ENCODE data around the gene SLC1A4.

The SLC1A4 gene

GRCh38 chr2:65064728-65065552, 75.7 kb downstream of the SLC1A4 start:
- in situ Hi-C loops (cut with MboI; ENCODE audit: low sequenced_read_pairs, unreplicated experiment), result loop anchor here (10.0 kb wide), 2 partner anchors 100 to 500 kb away; no protein-coding TSS in a partner anchor
- peak; percentile 76 for DNase-seq (ENCODE audit: low spot score)
- peak; percentile 69 for TF ChIP-seq CTCF (IDR thresholded peaks at IDR 0.05; ENCODE audit: borderline replicate concordance, control extremely low read depth, extremely low read depth, insufficient read depth, missing control alignments)

- TF ChIP-seq CTCF (IDR thresholded peaks at IDR 0.05; ENCODE audit: borderline replicate concordance, control extremely low read depth, extremely low read depth, insufficient read depth, missing control alignments), result no peak
- in situ Hi-C loops (cut with MboI; ENCODE audit: low sequenced_read_pairs, unreplicated experiment), result loop anchor here (10.0 kb wide), 2 partner anchors 97 to 497 kb away; no protein-coding TSS in a partner anchor
- DNase-seq (ENCODE audit: low spot score), result no peak
Measured at GRCh38 chr2:65067806-65068553, 78.8 kb downstream of the SLC1A4 start.

GRCh38 chr2:65069439-65069824, 80.2 kb downstream of the SLC1A4 start:
- TF ChIP-seq CTCF (IDR thresholded peaks at IDR 0.05; ENCODE audit: borderline replicate concordance, control extremely low read depth, extremely low read depth, insufficient read depth, missing control alignments), result no peak
- DNase-seq (ENCODE audit: low spot score), result no peak
- in situ Hi-C loops (cut with MboI; ENCODE audit: low sequenced_read_pairs, unreplicated experiment), result loop anchor here (10.0 kb wide), 2 partner anchors 95 to 495 kb away; no protein-coding TSS in a partner anchor

- no peak for TF ChIP-seq CTCF (IDR thresholded peaks at IDR 0.05; ENCODE audit: borderline replicate concordance, control extremely low read depth, extremely low read depth, insufficient read depth, missing control alignments)
- no peak for DNase-seq (ENCODE audit: low spot score)
- in situ Hi-C loops (cut with MboI; ENCODE audit: low sequenced_read_pairs, unreplicated experiment), result no loop called here
Measured at GRCh38 chr2:65070172-65070830, 81.1 kb downstream of the SLC1A4 start.

GRCh38 chr2:65070856-65071255, 81.7 kb downstream of the SLC1A4 start:
- DNase-seq (ENCODE audit: low spot score), result no peak
- TF ChIP-seq CTCF (IDR thresholded peaks at IDR 0.05; ENCODE audit: borderline replicate concordance, control extremely low read depth, extremely low read depth, insufficient read depth, missing control alignments), result no peak
- in situ Hi-C loops (cut with MboI; ENCODE audit: low sequenced_read_pairs, unreplicated experiment), result no loop called here

- no peak for DNase-seq (ENCODE audit: low spot score)
- in situ Hi-C loops (cut with MboI; ENCODE audit: low sequenced_read_pairs, unreplicated experiment), result no loop called here
- TF ChIP-seq CTCF (IDR thresholded peaks at IDR 0.05; ENCODE audit: borderline replicate concordance, control extremely low read depth, extremely low read depth, insufficient read depth, missing control alignments), result no peak
Measured at GRCh38 chr2:65071499-65072180, 82.4 kb downstream of the SLC1A4 start.

Data from GM13976 (cell line).